Lung microvascular endothelial cell (primary cell): ENCODE results near the gene MAP2K5. TPM values are rescaled to one million over a fixed set of nuclear protein-coding genes. Genes with fewer than 3 reads are reported as not detected.

ENCODE experiments used
- DNase-seq, 2 donors: peaks; one replicate each; pipeline versions ENCODE4 v3.0.0 to v3.0.0-alpha.2; 2010; ENCODE audit warnings: low read depth in 2 of 2
- total RNA-seq: library from RNA; depleted of rRNA; stranded (reverse); fragments of >200 nt; gene quantifications from 2 replicates; pipeline ENCODE4 v1.2.1, GENCODE V29; 2014

The MAP2K5 gene
- total RNA-seq, 1 donor from 2014 or later, result 2.8 TPM

- DNase-seq, result no peak
These were observed 292.2 kb downstream of the MAP2K5 start for GRCh38 chr15:67834581-67835296.

- no peak for DNase-seq
These were observed 293.0 kb downstream of the MAP2K5 start for GRCh38 chr15:67835297-67836133.

GRCh38 chr15:67836134-67836455 is 293.6 kb downstream of the MAP2K5 start:
- no peak for DNase-seq

- peak; percentile 51 to 66 for DNase-seq
These were observed 294.0 kb downstream of the MAP2K5 start for GRCh38 chr15:67836477-67836876.

GRCh38 chr15:67836955-67837354 is 294.5 kb downstream of the MAP2K5 start:
- no peak for DNase-seq

GRCh38 chr15:67838789-67839332 is 296.4 kb downstream of the MAP2K5 start:
- peak; percentile 39 to 49 for DNase-seq

GRCh38 chr15:67839499-67839928 is 297.0 kb downstream of the MAP2K5 start:
- peak; percentile 28 to 34 for DNase-seq

- peak; percentile 90 to 94 for DNase-seq
These were observed 297.6 kb downstream of the MAP2K5 start, which contains the start of gene RNU6-1 for GRCh38 chr15:67839929-67840748. Gene RNU6-1 (minus strand): TSS chr15:67840045.

- peak in 1 of 2 donors; percentile 33 for DNase-seq
These were observed 298.4 kb downstream of the MAP2K5 start for GRCh38 chr15:67840749-67841512.

GRCh38 chr15:67841513-67841762 is 298.9 kb downstream of the MAP2K5 start:
- no peak for DNase-seq

- peak in 1 of 2 donors; percentile 35 for DNase-seq
These were observed 300.6 kb downstream of the MAP2K5 start for GRCh38 chr15:67843092-67843501.

- peak; percentile 54 to 94 for DNase-seq
These were observed 301.3 kb downstream of the MAP2K5 start for GRCh38 chr15:67843571-67844387.

- DNase-seq, result no peak
These were observed 303.5 kb downstream of the MAP2K5 start for GRCh38 chr15:67845974-67846373.

- no peak for DNase-seq
These were observed 307.0 kb downstream of the MAP2K5 start for GRCh38 chr15:67849538-67849937.

- DNase-seq, result no peak
These were observed 307.8 kb downstream of the MAP2K5 start for GRCh38 chr15:67850336-67850735.

- no peak for DNase-seq
These were observed 308.6 kb downstream of the MAP2K5 start for GRCh38 chr15:67850994-67851571.

GRCh38 chr15:67852418-67852817 is 309.9 kb downstream of the MAP2K5 start:
- DNase-seq, result no peak

GRCh38 chr15:67853454-67853853 is 311.0 kb downstream of the MAP2K5 start:
- DNase-seq, result no peak

- peak in 1 of 2 donors; percentile 70 for DNase-seq
These were observed 311.9 kb downstream of the MAP2K5 start for GRCh38 chr15:67854358-67854757.

GRCh38 chr15:67855842-67856241 is 313.3 kb downstream of the MAP2K5 start:
- DNase-seq, result no peak
